A673 (cell line): ENCODE results near the gene ANOS1. TPM values are rescaled to one million over a fixed set of nuclear protein-coding genes. Genes with fewer than 3 reads are reported as not detected.

Source experiments
- BruUV-seq: library from RNA; stranded (reverse); fragments of 400-500 nt; replicated peaks from 2 replicates; lab custom pipeline; 2021; lab: Mats Ljungman, UMichigan
- CTCF ChIA-PET: fragments of 300-600 bp; sonication (Branson Sonifier 250); formaldehyde crosslinking; loops from one replicate; lab custom pipeline; 2022; ENCODE audit warnings: antibody characterized with exemption; lab: Charles Lee
- POLR2A ChIA-PET: fragments of 300-600 bp; sonication (Branson Sonifier 250); formaldehyde crosslinking; loops from one replicate; lab custom pipeline; 2022; ENCODE audit warnings: antibody characterized with exemption; ENCODE audit not compliant: low non-redundant PET; lab: Charles Lee
- DNase-seq: peaks from one replicate; pipeline ENCODE4 v3.0.0-alpha.2; 2015; ENCODE audit warnings: low spot score
- H3K27ac ChIP-seq: fragments of 200-600 bp; sonication (generic); 2 replicates; pipeline ENCODE4 v1.5.1; 2016; ENCODE audit warnings: mixed run types, low read depth, mild to moderate bottlenecking, mixed read lengths, antibody characterized with exemption, low read length; ENCODE audit not compliant: poor library complexity, severe bottlenecking
- H3K27me3 ChIP-seq: fragments of 200-600 bp; sonication (generic); replicated peaks from 2 replicates; pipeline ENCODE4 v1.6.1; 2017; ENCODE audit warnings: mixed run types, low read depth, mild to moderate bottlenecking, mixed read lengths, antibody characterized with exemption, low read length; ENCODE audit not compliant: insufficient read depth, poor library complexity
- H3K36me3 ChIP-seq: fragments of 200-600 bp; sonication (generic); 2 replicates; pipeline ENCODE4 v1.6.1; 2016; ENCODE audit warnings: mixed run types, mild to moderate bottlenecking, mixed read lengths, antibody characterized with exemption, low read length; ENCODE audit not compliant: insufficient read depth, poor library complexity, severe bottlenecking
- H3K4me1 ChIP-seq: fragments of 200-600 bp; sonication (generic); 2 replicates; pipeline ENCODE4 v1.6.1; 2017; ENCODE audit warnings: mixed run types, mild to moderate bottlenecking, mixed read lengths, antibody characterized with exemption, low read length; ENCODE audit not compliant: insufficient read depth, poor library complexity, severe bottlenecking
- H3K4me3 ChIP-seq: fragments of 200-600 bp; sonication (generic); 2 replicates; pipeline ENCODE4 v1.5.1; 2016; ENCODE audit warnings: low read depth, mixed run types, mild to moderate bottlenecking, mixed read lengths, low read length; ENCODE audit not compliant: poor library complexity, severe bottlenecking
- H3K9me3 ChIP-seq: fragments of 200-600 bp; sonication (generic); 2 replicates; pipeline ENCODE4 v1.6.1; 2016; ENCODE audit warnings: mixed run types, low read depth, mild to moderate bottlenecking, mixed read lengths, antibody characterized with exemption, low read length; ENCODE audit not compliant: poor library complexity, severe bottlenecking
- CTCF ChIP-seq: fragments of 300-800, 200-600 bp; sonication (generic); conservative IDR thresholded peaks from 2 replicates; pipeline ENCODE4 v1.5.1; 2017; ENCODE audit warnings: low read depth, mild to moderate bottlenecking, antibody characterized with exemption, low read length, moderate library complexity, mixed read lengths
- EZH2 ChIP-seq: fragments of 200-600 bp; sonication (generic); IDR thresholded peaks from 2 replicates; pipeline ENCODE4 v1.6.1; 2017; ENCODE audit warnings: borderline replicate concordance, low read depth, mild to moderate bottlenecking, mixed read lengths, antibody characterized with exemption, low read length; ENCODE audit not compliant: poor library complexity, severe bottlenecking
- intact Hi-C: fragments of 100-400 bp; cut with micrococcal nuclease; formaldehyde crosslinking; loops from one replicate; pipeline ENCODE4 v1.10.0; 2022; ENCODE audit not compliant: unreplicated experiment
- total RNA-seq: library from RNA; stranded (reverse); gene quantifications from 2 replicates; pipeline ENCODE4 v1.2.3, GENCODE V29; 2021

The ANOS1 gene
- total RNA-seq, 1 experiment from 2014 or later = 0.06 TPM

- Histone ChIP-seq H3K9me3 (no peaks in the 10 kb centered on the region), H3K36me3 (no peaks in the 10 kb centered on the region), H3K27me3 (no peaks in the 10 kb centered on the region), H3K4me1 (no peaks in the 10 kb centered on the region), H3K4me3 (no peak overlapping the region), H3K27ac (no peak overlapping the region)
- TF ChIP-seq EZH2 (no peak), CTCF (no peak)
- DNase-seq = no peak
- ChIA-PET CTCF (no interaction called here), POLR2A (no interaction called here)
- intact Hi-C loops = no loop called here
- no TSS peak for BruUV-seq
Measured at GRCh38 chrX:8663325-8663724, 68.6 kb downstream of the ANOS1 start.

GRCh38 chrX:8657883-8658282 is 74.1 kb downstream of the ANOS1 start:
- Histone ChIP-seq H3K4me3 (no peak overlapping the region), H3K9me3 (no peaks in the 10 kb centered on the region), H3K27me3 (no peaks in the 10 kb centered on the region), H3K4me1 (no peaks in the 10 kb centered on the region), H3K36me3 (no peaks in the 10 kb centered on the region), H3K27ac (no peak overlapping the region)
- ChIA-PET POLR2A (no interaction called here), CTCF (no interaction called here)
- intact Hi-C loops = no loop called here
- no peak for DNase-seq
- TF ChIP-seq CTCF (no peak), EZH2 (no peak)
- no TSS peak for BruUV-seq

- intact Hi-C loops = no loop called here
- Histone ChIP-seq H3K4me3 (no peak overlapping the region), H3K27ac (no peak overlapping the region), H3K27me3 (no peaks in the 10 kb centered on the region), H3K9me3 (no peaks in the 10 kb centered on the region), H3K36me3 (no peaks in the 10 kb centered on the region), H3K4me1 (no peaks in the 10 kb centered on the region)
- DNase-seq = no peak
- no TSS peak for BruUV-seq
- TF ChIP-seq CTCF = no peak
- no peak for TF ChIP-seq EZH2
- ChIA-PET POLR2A (no interaction called here), CTCF (no interaction called here)
Measured at GRCh38 chrX:8653956-8654355, 78.0 kb downstream of the ANOS1 start.
